Endodermal cell (in vitro differentiated cells): ENCODE measurements around the gene CDC42. TPM values are rescaled to one million over a fixed set of nuclear protein-coding genes. Genes with fewer than 3 reads are reported as not detected.
A peak's percentile ranks its signal among the peaks of the same experiment; 100 is the strongest.
"Not testable (repeated sequence)": the region's sequence is repeated elsewhere in the genome, so short reads cannot be mapped to it uniquely, and the experiment has no call there.

Source experiments
- DNase-seq: peaks from one replicate; pipeline ENCODE4 v3.0.0-alpha.2; 2017
- H3K27ac ChIP-seq: 2 replicates; pipeline ENCODE4 v1.5.1; 2013; ENCODE audit warnings: mild to moderate bottlenecking, low read depth, low read length, moderate library complexity
- H3K27me3 ChIP-seq: 2 replicates; pipeline ENCODE4 v1.6.1; 2013; ENCODE audit warnings: mild to moderate bottlenecking, low read length, moderate library complexity; ENCODE audit not compliant: insufficient read depth, control insufficient read depth, poor library complexity, severe bottlenecking
- H3K36me3 ChIP-seq: 2 replicates; pipeline ENCODE4 v1.7.0; 2013; ENCODE audit warnings: mild to moderate bottlenecking, low read length, moderate library complexity; ENCODE audit not compliant: control insufficient read depth, insufficient read depth
- H3K4me1 ChIP-seq: one replicate; pipeline ENCODE4 v1.7.0; 2013; ENCODE audit warnings: low read length; ENCODE audit not compliant: control insufficient read depth, insufficient read depth
- H3K4me3 ChIP-seq: 2 replicates; pipeline ENCODE4 v1.5.1; 2013; ENCODE audit warnings: mild to moderate bottlenecking, low read length, moderate library complexity
- H3K9ac ChIP-seq: 2 replicates; pipeline ENCODE4 v1.6.1; 2013; ENCODE audit warnings: mild to moderate bottlenecking, low read length, moderate library complexity; ENCODE audit not compliant: poor library complexity, severe bottlenecking; ENCODE audit errors: extremely low read depth
- H3K9me3 ChIP-seq: 2 replicates; pipeline ENCODE4 v1.6.1; 2013; ENCODE audit warnings: mild to moderate bottlenecking, low read length, moderate library complexity; ENCODE audit not compliant: control insufficient read depth
- H3K27ac Mint-ChIP-seq: 2 replicates; pipeline ENCODE4 v1.8.0; 2020; ENCODE audit warnings: mixed read lengths
- H3K27me3 Mint-ChIP-seq: 2 replicates; pipeline ENCODE4 v1.8.0; 2021; ENCODE audit warnings: mild to moderate bottlenecking, mixed read lengths; ENCODE audit not compliant: insufficient read depth
- H3K36me3 Mint-ChIP-seq: 2 replicates; pipeline ENCODE4 v1.8.0; 2020; ENCODE audit warnings: low read depth, mixed read lengths
- H3K4me1 Mint-ChIP-seq: 2 replicates; pipeline ENCODE4 v1.8.0; 2020; ENCODE audit warnings: mixed read lengths
- H3K4me3 Mint-ChIP-seq: 2 replicates; pipeline ENCODE4 v1.8.0; 2020; ENCODE audit warnings: mild to moderate bottlenecking, moderate library complexity, mixed read lengths
- H3K9me3 Mint-ChIP-seq: 2 replicates; pipeline ENCODE4 v1.8.0; 2020; ENCODE audit warnings: mild to moderate bottlenecking, mixed read lengths
- CTCF ChIP-seq: fragments of 200-600 bp; sonication (generic); conservative IDR thresholded peaks from 2 replicates; pipeline ENCODE4 v1.5.0; 2021; ENCODE audit warnings: antibody characterized with exemption, mild to moderate bottlenecking
- WGBS, 2 experiments: methylation state at CpG; one replicate each; pipeline versions ENCODE4 v1.1.5 to v1.1.7; 2013; ENCODE audit warnings: missing lambda C conversion rate in 2 of 2, mixed read lengths in 1 of 2; ENCODE audit not compliant: insufficient coverage in 1 of 2, insufficient read length in 1 of 2; 5-methylcytosine and 5-hydroxymethylcytosine counted together
- total RNA-seq, 2 donors: library from RNA; stranded (reverse); fragmentation: NEBNext Ultra II Directional in 1 of 2; extraction: Animal tissue kit (Norgen Biotek cat#: 25700) in 1 of 2; gene quantifications; 2 replicates in 1 of 2; 3 replicates in 1 of 2; pipeline ENCODE4 v1.2.1, GENCODE V29; 2021

CDC42 gene
- total RNA-seq, 2 donors from 2014 or later = 274 to 283 TPM

GRCh38 chr1:22005261-22006149 lies 47.0 kb upstream of the CDC42 start:
- peak; percentile 81 for DNase-seq
- H3K4me1 Mint-ChIP-seq, H3K27me3 ChIP-seq, H3K36me3 Mint-ChIP-seq, H3K27ac ChIP-seq, H3K4me1 ChIP-seq, H3K27ac Mint-ChIP-seq, H3K36me3 ChIP-seq, H3K4me3 Mint-ChIP-seq, H3K27me3 Mint-ChIP-seq, H3K9ac ChIP-seq, H3K9me3 Mint-ChIP-seq, H3K9me3 ChIP-seq, H3K4me3 ChIP-seq: not testable (repeated sequence)
- 76 to 78% methylated on average over 10 to 18 of the region's 18 CpGs for WGBS, 2 experiments
- peak; percentile 77 for TF ChIP-seq CTCF

- not testable (repeated sequence) for H3K4me3 ChIP-seq
Measured at GRCh38 chr1:22006736-22007135, 45.8 kb upstream of the CDC42 start.

GRCh38 chr1:22007262-22007661 lies 45.2 kb upstream of the CDC42 start:
- not testable (repeated sequence) for H3K27ac ChIP-seq, H3K27me3 ChIP-seq, H3K4me3 Mint-ChIP-seq, H3K27me3 Mint-ChIP-seq, H3K4me3 ChIP-seq, H3K36me3 ChIP-seq, H3K27ac Mint-ChIP-seq, H3K4me1 ChIP-seq, H3K9ac ChIP-seq, H3K36me3 Mint-ChIP-seq, H3K4me1 Mint-ChIP-seq, H3K9me3 Mint-ChIP-seq, H3K9me3 ChIP-seq, DNase-seq
- WGBS, 2 experiments = 97% methylated on average over 7 of the region's 10 CpGs; no CpG with 5 or more reads in 1 of the 2 experiments

More at GRCh38 chr1:22006736-22007135, 45.8 kb upstream of the CDC42 start:
- DNase-seq, H3K4me1 ChIP-seq, H3K27ac ChIP-seq, H3K9me3 Mint-ChIP-seq, H3K27me3 ChIP-seq, H3K36me3 ChIP-seq, H3K27ac Mint-ChIP-seq, H3K4me1 Mint-ChIP-seq, H3K36me3 Mint-ChIP-seq, H3K27me3 Mint-ChIP-seq, H3K9ac ChIP-seq, H3K4me3 Mint-ChIP-seq, H3K9me3 ChIP-seq: not testable (repeated sequence)
- WGBS, 2 experiments = 93 to 100% methylated on average over 2 to 13 of the region's 13 CpGs

GRCh38 chr1:22009566-22009965 lies 42.9 kb upstream of the CDC42 start:
- not testable (repeated sequence) for DNase-seq, H3K27ac Mint-ChIP-seq, H3K9me3 Mint-ChIP-seq, H3K36me3 ChIP-seq, H3K27me3 ChIP-seq, H3K4me1 ChIP-seq, H3K9me3 ChIP-seq, H3K4me3 ChIP-seq, H3K27ac ChIP-seq, H3K4me3 Mint-ChIP-seq, H3K27me3 Mint-ChIP-seq, H3K4me1 Mint-ChIP-seq, H3K36me3 Mint-ChIP-seq, H3K9ac ChIP-seq
- WGBS, 2 experiments = 91 to 100% methylated on average over 2 to 8 of the region's 11 CpGs

GRCh38 chr1:22012752-22013151 lies 39.8 kb upstream of the CDC42 start:
- not testable (repeated sequence) for H3K36me3 Mint-ChIP-seq, H3K4me1 ChIP-seq, H3K9ac ChIP-seq, H3K27me3 ChIP-seq, H3K27me3 Mint-ChIP-seq, H3K36me3 ChIP-seq, H3K4me1 Mint-ChIP-seq, H3K27ac ChIP-seq, H3K27ac Mint-ChIP-seq, H3K9me3 Mint-ChIP-seq, H3K9me3 ChIP-seq, H3K4me3 ChIP-seq, H3K4me3 Mint-ChIP-seq, DNase-seq
- 94 to 100% methylated on average over 1 to 3 of the region's 4 CpGs for WGBS, 2 experiments

- H3K27me3 ChIP-seq, H3K4me1 ChIP-seq, H3K4me3 Mint-ChIP-seq, H3K27ac Mint-ChIP-seq, H3K4me1 Mint-ChIP-seq, H3K4me3 ChIP-seq, DNase-seq, H3K27ac ChIP-seq, H3K36me3 Mint-ChIP-seq, H3K36me3 ChIP-seq, H3K9ac ChIP-seq, H3K27me3 Mint-ChIP-seq, H3K9me3 ChIP-seq, H3K9me3 Mint-ChIP-seq: not testable (repeated sequence)
- 85 to 94% methylated on average over 5 to 13 of the region's 13 CpGs for WGBS, 2 experiments
Measured at GRCh38 chr1:22014575-22015206, 37.8 kb upstream of the CDC42 start.
